Lower leg skin (tissue), 3 donors: ENCODE measurements around the gene ISYNA1.

Experiments
- POLR2A ChIP-seq, 2 donors: fragments of 450-650 bp; IDR thresholded peaks; one replicate each; pipeline ENCODE4 v1.6.1; 2016 to 2017; ENCODE audit warnings: antibody characterized with exemption in 2 of 2, mild to moderate bottlenecking in 1 of 2, moderate library complexity in 1 of 2
- TF ChIP-seq, protein P1 (sequence below), 3 donors: fragments of 450-650 bp; IDR thresholded peaks; one replicate each; pipeline ENCODE4 v1.5.1; 2016; ENCODE audit warnings: antibody characterized with exemption in 3 of 3, mild to moderate bottlenecking in 3 of 3, moderate library complexity in 2 of 3

DNA sequence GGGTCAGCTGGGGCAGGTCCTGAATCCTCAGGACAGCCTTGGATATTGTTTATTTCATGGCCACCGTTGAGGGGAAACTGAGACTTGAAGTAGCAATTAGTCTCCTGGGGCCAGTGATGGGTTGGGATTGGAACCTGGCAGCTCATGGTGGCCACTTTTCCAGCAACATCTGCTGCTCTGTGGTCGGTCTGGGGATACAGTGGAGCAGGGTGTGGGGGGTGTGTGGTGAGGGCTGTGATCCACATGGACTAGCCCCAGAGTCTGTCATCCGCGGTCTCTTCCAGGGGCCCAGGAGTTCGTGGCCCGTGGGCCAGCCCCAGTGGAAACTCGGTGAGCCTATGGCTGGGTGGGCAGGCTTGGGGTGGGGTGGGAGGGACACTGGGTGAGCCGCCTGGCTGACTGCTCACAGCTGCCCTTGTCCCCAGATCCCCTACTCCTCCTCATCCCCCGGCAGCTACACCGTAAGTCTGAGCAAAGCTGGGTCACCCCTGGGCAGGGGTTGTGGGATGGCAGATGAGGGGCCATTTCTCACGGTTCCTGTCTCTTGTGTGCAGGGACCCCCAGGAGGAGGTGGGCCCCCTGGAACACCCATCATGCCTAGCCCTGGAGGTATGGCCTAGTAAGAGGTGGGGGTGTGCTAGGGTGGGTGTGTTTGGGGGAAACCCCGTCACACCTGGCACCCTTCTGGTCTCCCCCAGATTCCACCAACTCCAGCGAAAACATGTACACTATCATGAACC is 5.5 kb downstream of the ISYNA1 start:
- TF ChIP-seq, protein P1, sequence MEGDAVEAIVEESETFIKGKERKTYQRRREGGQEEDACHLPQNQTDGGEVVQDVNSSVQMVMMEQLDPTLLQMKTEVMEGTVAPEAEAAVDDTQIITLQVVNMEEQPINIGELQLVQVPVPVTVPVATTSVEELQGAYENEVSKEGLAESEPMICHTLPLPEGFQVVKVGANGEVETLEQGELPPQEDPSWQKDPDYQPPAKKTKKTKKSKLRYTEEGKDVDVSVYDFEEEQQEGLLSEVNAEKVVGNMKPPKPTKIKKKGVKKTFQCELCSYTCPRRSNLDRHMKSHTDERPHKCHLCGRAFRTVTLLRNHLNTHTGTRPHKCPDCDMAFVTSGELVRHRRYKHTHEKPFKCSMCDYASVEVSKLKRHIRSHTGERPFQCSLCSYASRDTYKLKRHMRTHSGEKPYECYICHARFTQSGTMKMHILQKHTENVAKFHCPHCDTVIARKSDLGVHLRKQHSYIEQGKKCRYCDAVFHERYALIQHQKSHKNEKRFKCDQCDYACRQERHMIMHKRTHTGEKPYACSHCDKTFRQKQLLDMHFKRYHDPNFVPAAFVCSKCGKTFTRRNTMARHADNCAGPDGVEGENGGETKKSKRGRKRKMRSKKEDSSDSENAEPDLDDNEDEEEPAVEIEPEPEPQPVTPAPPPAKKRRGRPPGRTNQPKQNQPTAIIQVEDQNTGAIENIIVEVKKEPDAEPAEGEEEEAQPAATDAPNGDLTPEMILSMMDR (IDR thresholded peaks at IDR 0.05) = no peak
- no peak for TF ChIP-seq POLR2A (IDR thresholded peaks at IDR 0.05)
